Measurements from ENCODE around the gene POU2AF1. TPM values are rescaled to one million over a fixed set of nuclear protein-coding genes. Genes with fewer than 3 reads are reported as not detected.

POU2AF1 gene
- total and polyA plus RNA-seq, 4 donors, result 2.0 to 6.9 (median 4.5) TPM

DNA sequence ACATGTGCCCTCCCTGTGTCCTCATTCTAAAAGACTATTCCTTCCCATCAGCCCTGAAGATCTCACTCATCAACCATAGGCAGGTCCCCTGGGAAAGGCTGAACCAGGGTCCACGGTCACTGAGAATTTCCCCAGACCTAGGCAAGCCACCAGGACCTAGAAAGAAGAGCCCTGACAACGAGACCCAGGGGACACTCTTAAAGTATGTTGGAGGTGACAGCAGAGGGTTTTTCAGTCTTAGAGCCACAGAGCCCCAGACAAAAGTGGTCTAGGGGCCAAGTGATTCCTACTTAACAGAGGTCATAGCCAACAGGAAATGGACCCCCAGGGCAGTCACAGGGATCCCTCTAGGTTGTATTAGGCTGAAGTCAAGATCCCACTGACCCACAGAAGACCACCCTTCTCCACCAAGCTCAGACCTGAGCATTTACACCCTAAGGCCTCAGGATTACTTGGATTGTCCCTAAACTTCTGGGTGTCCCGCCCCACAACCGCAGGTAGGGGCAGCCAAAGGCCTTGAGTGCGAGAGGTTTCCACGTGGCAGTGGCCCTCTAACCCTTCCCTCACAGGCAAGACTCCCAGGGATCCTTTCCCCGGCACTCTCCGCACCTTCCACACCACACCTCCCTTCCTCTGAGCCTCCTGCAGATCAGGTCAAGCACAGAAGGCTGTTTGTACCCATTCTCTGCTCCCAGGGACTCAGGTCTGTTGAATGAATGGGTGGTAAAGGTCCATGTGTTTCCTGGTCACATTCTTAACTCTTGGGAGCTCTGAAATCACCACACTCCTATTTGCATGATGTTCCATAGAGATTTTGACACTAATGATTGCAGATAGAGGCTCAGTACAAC lies 12.3 kb downstream of the POU2AF1 start:
- Histone ChIP-seq H3K36me3 (ENCODE audit: control insufficient read depth in 4 of 4, insufficient read depth in 4 of 4, low read length in 4 of 4) (no peaks in the 10 kb centered on the region), H3K27me3 (ENCODE audit: control insufficient read depth in 3 of 3, insufficient read depth in 3 of 3, low read length in 2 of 3) (no peaks in the 10 kb centered on the region), H3K27ac (ENCODE audit: low read depth in 1 of 2, low read length in 1 of 2) (no peak overlapping the region), H3K9me3 (ENCODE audit: control insufficient read depth in 4 of 4, insufficient read depth in 3 of 4, low read length in 3 of 4) (no peaks in the 10 kb centered on the region), H3K4me1 (ENCODE audit: control insufficient read depth in 5 of 5, insufficient read depth in 5 of 5, low read length in 5 of 5) (peaks cover 0 to 5% (median 3%) of the 10 kb centered on the region in 5 donors), H3K9ac (ENCODE audit: insufficient read depth in 1 of 2, low read length in 2 of 2) (no peak overlapping the region), H3K4me3 (no peak overlapping the region)
- TF ChIP-seq, protein P1, sequence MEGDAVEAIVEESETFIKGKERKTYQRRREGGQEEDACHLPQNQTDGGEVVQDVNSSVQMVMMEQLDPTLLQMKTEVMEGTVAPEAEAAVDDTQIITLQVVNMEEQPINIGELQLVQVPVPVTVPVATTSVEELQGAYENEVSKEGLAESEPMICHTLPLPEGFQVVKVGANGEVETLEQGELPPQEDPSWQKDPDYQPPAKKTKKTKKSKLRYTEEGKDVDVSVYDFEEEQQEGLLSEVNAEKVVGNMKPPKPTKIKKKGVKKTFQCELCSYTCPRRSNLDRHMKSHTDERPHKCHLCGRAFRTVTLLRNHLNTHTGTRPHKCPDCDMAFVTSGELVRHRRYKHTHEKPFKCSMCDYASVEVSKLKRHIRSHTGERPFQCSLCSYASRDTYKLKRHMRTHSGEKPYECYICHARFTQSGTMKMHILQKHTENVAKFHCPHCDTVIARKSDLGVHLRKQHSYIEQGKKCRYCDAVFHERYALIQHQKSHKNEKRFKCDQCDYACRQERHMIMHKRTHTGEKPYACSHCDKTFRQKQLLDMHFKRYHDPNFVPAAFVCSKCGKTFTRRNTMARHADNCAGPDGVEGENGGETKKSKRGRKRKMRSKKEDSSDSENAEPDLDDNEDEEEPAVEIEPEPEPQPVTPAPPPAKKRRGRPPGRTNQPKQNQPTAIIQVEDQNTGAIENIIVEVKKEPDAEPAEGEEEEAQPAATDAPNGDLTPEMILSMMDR (IDR thresholded peaks at IDR 0.05; ENCODE audit: control extremely low read depth, extremely low read depth), result no peak
- ATAC-seq (ENCODE audit: insufficient read depth, low FRiP score) (no peak), DNase-seq (no peak)
- WGBS, 2 donors, result 91 to 93% methylated on average over 8 of the region's 8 CpGs

DNA sequence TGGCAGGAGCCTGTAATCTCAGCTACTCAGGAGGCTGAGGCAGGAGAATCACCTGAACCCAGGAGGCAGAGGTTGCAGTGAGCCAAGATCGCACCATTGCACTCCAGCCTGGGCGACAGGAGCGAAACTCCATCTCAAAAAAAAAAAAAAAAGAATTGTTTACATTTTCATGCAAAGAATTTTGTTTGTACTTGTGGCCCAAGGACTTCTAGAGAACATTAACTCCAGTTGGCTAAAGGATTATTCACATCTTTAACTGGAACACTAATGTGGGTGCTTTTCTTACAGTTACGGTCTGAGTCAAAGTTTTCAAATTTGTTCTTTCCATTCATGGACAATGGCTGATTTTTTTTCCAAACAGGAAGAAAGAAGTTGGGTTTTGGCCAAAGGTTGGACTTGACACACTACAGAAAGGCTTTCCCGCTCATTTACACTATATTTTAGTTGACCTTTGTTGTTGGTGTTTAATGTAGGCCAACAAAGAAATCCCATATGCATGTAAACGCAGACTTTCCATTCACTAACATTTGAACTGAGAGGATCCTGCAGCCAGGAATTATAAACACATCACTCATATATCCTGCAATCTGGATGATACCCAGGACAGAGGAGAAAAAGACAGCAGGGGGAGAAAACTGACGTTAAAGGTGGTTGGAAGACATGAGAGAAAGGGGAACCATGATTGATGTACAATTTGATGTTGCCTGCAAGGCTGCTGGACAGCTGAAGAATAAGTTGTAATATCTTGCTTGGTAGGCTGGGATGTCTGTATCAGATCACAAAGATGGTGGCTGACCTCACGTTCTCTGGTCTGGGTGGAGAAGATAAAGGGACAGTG lies 13.1 kb downstream of the POU2AF1 start:
- DNase-seq, result peak in 2 of 3 donors; percentile 31 to 42
- TF ChIP-seq, protein P1 (IDR thresholded peaks at IDR 0.05; ENCODE audit: control extremely low read depth, extremely low read depth), result no peak
- Histone ChIP-seq H3K36me3 (ENCODE audit: control insufficient read depth in 4 of 4, insufficient read depth in 4 of 4, low read length in 4 of 4) (no peaks in the 10 kb centered on the region), H3K9me3 (ENCODE audit: control insufficient read depth in 4 of 4, insufficient read depth in 3 of 4, low read length in 3 of 4) (no peaks in the 10 kb centered on the region), H3K27ac (ENCODE audit: low read depth in 1 of 2, low read length in 1 of 2) (no peak overlapping the region), H3K4me3 (no peak overlapping the region), H3K9ac (ENCODE audit: insufficient read depth in 1 of 2, low read length in 2 of 2) (no peak overlapping the region), H3K4me1 (ENCODE audit: control insufficient read depth in 5 of 5, insufficient read depth in 5 of 5, low read length in 5 of 5) (peaks cover 0 to 5% (median 3%) of the 10 kb centered on the region in 5 donors), H3K27me3 (ENCODE audit: control insufficient read depth in 3 of 3, insufficient read depth in 3 of 3, low read length in 2 of 3) (no peaks in the 10 kb centered on the region)
- WGBS, 2 donors, result 59 to 76% methylated on average over 8 of the region's 8 CpGs
- no peak for ATAC-seq (ENCODE audit: insufficient read depth, low FRiP score)

DNA sequence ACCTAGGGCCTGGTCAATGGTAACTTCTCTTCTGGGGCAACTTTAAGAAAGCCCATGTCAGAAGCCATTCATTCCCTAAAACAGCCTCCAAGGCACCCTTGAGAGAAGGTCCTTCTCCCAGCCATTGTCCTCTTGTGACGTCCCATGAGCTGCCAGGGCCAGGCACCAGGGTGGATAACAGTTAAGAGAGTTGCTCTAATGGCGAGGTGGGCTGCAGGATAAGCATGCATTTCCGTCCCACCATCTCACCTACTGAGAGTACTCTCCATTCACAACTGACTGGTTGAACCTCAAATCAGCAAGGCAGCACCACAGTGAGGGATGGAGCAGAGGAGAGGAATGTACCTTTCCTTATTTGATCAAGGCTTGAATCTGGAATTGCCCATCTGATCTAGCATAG lies 14.6 kb downstream of the POU2AF1 start:
- Histone ChIP-seq H3K27me3 (ENCODE audit: control insufficient read depth in 3 of 3, insufficient read depth in 3 of 3, low read length in 2 of 3) (no peaks in the 10 kb centered on the region), H3K27ac (ENCODE audit: low read depth in 1 of 2, low read length in 1 of 2) (no peak overlapping the region), H3K9ac (ENCODE audit: insufficient read depth in 1 of 2, low read length in 2 of 2) (no peak overlapping the region), H3K9me3 (ENCODE audit: control insufficient read depth in 4 of 4, insufficient read depth in 3 of 4, low read length in 3 of 4) (no peaks in the 10 kb centered on the region), H3K4me3 (no peak overlapping the region), H3K36me3 (ENCODE audit: control insufficient read depth in 4 of 4, insufficient read depth in 4 of 4, low read length in 4 of 4) (no peaks in the 10 kb centered on the region), H3K4me1 (ENCODE audit: control insufficient read depth in 5 of 5, insufficient read depth in 5 of 5, low read length in 5 of 5) (peaks cover 0 to 5% (median 3%) of the 10 kb centered on the region in 5 donors)
- TF ChIP-seq, protein P1 (IDR thresholded peaks at IDR 0.05; ENCODE audit: control extremely low read depth, extremely low read depth), result no peak
- ATAC-seq (ENCODE audit: insufficient read depth, low FRiP score) (no peak), DNase-seq (no peak)
- WGBS, 2 donors, result 91 to 94% methylated on average over 3 of the region's 3 CpGs

Measured in lung (tissue), 12 donors.